ENCODE results near the gene MBOAT1.

Gene MBOAT1

GRCh38 chr6:20110478-20110877 lies 101.8 kb downstream of the MBOAT1 start (continued):
- TF ChIP-seq ZBTB20 (tag by site-specific recombination; IDR thresholded peaks at IDR 0.05) (no peak), ZNF792 (tag by site-specific recombination; IDR thresholded peaks at IDR 0.05) (no peak), ZBTB7A (tag by site-specific recombination; IDR thresholded peaks at IDR 0.05; ENCODE audit: low read depth) (no peak)
- TF ChIP-seq, protein P1, sequence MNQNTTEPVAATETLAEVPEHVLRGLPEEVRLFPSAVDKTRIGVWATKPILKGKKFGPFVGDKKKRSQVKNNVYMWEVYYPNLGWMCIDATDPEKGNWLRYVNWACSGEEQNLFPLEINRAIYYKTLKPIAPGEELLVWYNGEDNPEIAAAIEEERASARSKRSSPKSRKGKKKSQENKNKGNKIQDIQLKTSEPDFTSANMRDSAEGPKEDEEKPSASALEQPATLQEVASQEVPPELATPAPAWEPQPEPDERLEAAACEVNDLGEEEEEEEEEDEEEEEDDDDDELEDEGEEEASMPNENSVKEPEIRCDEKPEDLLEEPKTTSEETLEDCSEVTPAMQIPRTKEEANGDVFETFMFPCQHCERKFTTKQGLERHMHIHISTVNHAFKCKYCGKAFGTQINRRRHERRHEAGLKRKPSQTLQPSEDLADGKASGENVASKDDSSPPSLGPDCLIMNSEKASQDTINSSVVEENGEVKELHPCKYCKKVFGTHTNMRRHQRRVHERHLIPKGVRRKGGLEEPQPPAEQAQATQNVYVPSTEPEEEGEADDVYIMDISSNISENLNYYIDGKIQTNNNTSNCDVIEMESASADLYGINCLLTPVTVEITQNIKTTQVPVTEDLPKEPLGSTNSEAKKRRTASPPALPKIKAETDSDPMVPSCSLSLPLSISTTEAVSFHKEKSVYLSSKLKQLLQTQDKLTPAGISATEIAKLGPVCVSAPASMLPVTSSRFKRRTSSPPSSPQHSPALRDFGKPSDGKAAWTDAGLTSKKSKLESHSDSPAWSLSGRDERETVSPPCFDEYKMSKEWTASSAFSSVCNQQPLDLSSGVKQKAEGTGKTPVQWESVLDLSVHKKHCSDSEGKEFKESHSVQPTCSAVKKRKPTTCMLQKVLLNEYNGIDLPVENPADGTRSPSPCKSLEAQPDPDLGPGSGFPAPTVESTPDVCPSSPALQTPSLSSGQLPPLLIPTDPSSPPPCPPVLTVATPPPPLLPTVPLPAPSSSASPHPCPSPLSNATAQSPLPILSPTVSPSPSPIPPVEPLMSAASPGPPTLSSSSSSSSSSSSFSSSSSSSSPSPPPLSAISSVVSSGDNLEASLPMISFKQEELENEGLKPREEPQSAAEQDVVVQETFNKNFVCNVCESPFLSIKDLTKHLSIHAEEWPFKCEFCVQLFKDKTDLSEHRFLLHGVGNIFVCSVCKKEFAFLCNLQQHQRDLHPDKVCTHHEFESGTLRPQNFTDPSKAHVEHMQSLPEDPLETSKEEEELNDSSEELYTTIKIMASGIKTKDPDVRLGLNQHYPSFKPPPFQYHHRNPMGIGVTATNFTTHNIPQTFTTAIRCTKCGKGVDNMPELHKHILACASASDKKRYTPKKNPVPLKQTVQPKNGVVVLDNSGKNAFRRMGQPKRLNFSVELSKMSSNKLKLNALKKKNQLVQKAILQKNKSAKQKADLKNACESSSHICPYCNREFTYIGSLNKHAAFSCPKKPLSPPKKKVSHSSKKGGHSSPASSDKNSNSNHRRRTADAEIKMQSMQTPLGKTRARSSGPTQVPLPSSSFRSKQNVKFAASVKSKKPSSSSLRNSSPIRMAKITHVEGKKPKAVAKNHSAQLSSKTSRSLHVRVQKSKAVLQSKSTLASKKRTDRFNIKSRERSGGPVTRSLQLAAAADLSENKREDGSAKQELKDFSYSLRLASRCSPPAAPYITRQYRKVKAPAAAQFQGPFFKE (tag by site-specific recombination; IDR thresholded peaks at IDR 0.05; ENCODE audit: borderline replicate concordance) = no peak
- TF ChIP-seq, protein P2, sequence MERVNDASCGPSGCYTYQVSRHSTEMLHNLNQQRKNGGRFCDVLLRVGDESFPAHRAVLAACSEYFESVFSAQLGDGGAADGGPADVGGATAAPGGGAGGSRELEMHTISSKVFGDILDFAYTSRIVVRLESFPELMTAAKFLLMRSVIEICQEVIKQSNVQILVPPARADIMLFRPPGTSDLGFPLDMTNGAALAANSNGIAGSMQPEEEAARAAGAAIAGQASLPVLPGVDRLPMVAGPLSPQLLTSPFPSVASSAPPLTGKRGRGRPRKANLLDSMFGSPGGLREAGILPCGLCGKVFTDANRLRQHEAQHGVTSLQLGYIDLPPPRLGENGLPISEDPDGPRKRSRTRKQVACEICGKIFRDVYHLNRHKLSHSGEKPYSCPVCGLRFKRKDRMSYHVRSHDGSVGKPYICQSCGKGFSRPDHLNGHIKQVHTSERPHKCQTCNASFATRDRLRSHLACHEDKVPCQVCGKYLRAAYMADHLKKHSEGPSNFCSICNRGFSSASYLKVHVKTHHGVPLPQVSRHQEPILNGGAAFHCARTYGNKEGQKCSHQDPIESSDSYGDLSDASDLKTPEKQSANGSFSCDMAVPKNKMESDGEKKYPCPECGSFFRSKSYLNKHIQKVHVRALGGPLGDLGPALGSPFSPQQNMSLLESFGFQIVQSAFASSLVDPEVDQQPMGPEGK (tag by site-specific recombination; IDR thresholded peaks at IDR 0.05) = no peak

- CTCF ChIA-PET = interaction anchor here (0.7 to 7.5 kb wide), 3 partner anchors 17 to 1168 kb away, joined by 3 to 75 read pairs (median 3); no protein-coding TSS in a partner anchor
- no peaks in the 10 kb centered on the region for H3K9me3 ChIP-seq (ENCODE audit: control insufficient read depth, insufficient read depth, low read depth, low read length)
- peaks cover 0 to 12% of the 10 kb centered on the region in 2 experiments; a peak in 1 of 3 replicates for H3K36me3 ChIP-seq (ENCODE audit: control insufficient read depth in 2 of 2, insufficient read depth in 1 of 2, low read length in 2 of 2)
- no peaks in the 10 kb centered on the region for H3K4me1 ChIP-seq (ENCODE audit: control insufficient read depth, insufficient read depth, low read length)
- H3K4me3 ChIP-seq (ENCODE audit: low read depth, low read length) = no peak overlapping the region
- POLR2A ChIA-PET = no interaction called here
- no peak overlapping the region for H3K27ac ChIP-seq (ENCODE audit: extremely low read depth, low read depth, low read length)
- TF ChIP-seq ZNF596 (tag by site-specific recombination; IDR thresholded peaks at IDR 0.05) (no peak), ZSCAN5A (tag by site-specific recombination; IDR thresholded peaks at IDR 0.05) (no peak), ZNF548 (tag by site-specific recombination; IDR thresholded peaks at IDR 0.05) (no peak), ZNF558 (tag by site-specific recombination; IDR thresholded peaks at IDR 0.05) (no peak), YY1 (tag by site-specific recombination; IDR thresholded peaks at IDR 0.05) (no peak), ZNF394 (tag by site-specific recombination; IDR thresholded peaks at IDR 0.05; ENCODE audit: borderline replicate concordance) (no peak), ZNF366 (tag by site-specific recombination; conservative IDR thresholded peaks at IDR 0.05) (no peak), ZBTB49 (tag by site-specific recombination; IDR thresholded peaks at IDR 0.05; ENCODE audit: low read depth) (no peak)
- TF ChIP-seq, protein P3, sequence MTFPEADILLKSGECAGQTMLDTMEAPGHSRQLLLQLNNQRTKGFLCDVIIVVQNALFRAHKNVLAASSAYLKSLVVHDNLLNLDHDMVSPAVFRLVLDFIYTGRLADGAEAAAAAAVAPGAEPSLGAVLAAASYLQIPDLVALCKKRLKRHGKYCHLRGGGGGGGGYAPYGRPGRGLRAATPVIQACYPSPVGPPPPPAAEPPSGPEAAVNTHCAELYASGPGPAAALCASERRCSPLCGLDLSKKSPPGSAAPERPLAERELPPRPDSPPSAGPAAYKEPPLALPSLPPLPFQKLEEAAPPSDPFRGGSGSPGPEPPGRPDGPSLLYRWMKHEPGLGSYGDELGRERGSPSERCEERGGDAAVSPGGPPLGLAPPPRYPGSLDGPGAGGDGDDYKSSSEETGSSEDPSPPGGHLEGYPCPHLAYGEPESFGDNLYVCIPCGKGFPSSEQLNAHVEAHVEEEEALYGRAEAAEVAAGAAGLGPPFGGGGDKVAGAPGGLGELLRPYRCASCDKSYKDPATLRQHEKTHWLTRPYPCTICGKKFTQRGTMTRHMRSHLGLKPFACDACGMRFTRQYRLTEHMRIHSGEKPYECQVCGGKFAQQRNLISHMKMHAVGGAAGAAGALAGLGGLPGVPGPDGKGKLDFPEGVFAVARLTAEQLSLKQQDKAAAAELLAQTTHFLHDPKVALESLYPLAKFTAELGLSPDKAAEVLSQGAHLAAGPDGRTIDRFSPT (tag by site-specific recombination; IDR thresholded peaks at IDR 0.05) = no peak
Observed at GRCh38 chr6:20109526-20109925, 102.7 kb downstream of the MBOAT1 start.

Data from HEK293 (cell line).